ENCODE results near the gene CELA3A. TPM values are rescaled to one million over a fixed set of nuclear protein-coding genes. Genes with fewer than 3 reads are reported as not detected.
"Not testable (repeated sequence)": the region's sequence is repeated elsewhere in the genome, so short reads cannot be mapped to it uniquely, and the experiment has no call there.

Gene CELA3A
- total RNA-seq, 2 donors from 2014 or later = not detected

DNA sequence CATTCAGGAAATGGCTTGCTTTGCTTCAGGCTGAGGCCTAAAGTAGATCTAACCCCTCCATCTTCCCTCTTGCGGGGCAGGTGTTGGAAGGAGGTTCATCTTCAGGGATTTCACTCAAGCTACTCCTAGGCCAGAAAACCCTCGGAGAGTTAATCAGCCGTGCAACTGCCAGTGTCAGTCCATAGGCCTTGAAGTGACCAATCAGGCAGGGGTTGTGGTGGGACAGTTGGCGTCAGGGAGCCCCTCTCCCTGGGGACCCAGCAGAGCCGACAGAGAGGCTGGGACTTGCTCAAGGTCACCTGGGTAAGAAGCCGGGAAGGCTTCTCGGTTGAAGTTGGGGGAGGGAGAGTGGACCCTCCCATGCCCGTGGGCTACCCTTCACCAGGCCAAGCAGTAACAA, 27.5 kb upstream of the CELA3A start:
- ATAC-seq (replicated peaks); H3K9me3 Mint-ChIP-seq; H3K36me3 Mint-ChIP-seq (ENCODE audit: low read depth); H3K27ac Mint-ChIP-seq; H3K4me1 Mint-ChIP-seq; H3K27me3 Mint-ChIP-seq; H3K4me3 Mint-ChIP-seq: not testable (repeated sequence)

DNA sequence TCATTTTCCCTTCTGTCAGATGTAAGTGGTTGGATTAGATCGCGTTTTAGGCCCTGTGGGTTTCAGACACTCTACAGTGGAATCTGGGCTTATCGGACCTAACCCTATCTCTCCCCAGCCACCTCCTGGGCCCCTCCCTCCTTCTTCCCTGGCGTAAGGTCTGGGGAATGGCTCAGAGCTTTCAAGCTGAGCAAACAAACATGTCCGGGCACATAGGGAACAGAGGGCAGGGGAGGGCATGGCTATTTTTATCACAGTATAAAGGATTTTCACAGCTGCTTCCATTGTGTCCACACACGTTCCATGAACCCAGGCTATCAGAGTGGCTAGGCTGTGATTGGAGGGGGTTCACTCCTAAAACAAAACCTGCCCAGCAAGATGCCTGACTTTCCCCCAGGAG, 26.8 kb upstream of the CELA3A start:
- not testable (repeated sequence) for ATAC-seq (replicated peaks); H3K27me3 Mint-ChIP-seq; H3K4me3 Mint-ChIP-seq; H3K36me3 Mint-ChIP-seq (ENCODE audit: low read depth); H3K9me3 Mint-ChIP-seq; H3K4me1 Mint-ChIP-seq; H3K27ac Mint-ChIP-seq

DNA sequence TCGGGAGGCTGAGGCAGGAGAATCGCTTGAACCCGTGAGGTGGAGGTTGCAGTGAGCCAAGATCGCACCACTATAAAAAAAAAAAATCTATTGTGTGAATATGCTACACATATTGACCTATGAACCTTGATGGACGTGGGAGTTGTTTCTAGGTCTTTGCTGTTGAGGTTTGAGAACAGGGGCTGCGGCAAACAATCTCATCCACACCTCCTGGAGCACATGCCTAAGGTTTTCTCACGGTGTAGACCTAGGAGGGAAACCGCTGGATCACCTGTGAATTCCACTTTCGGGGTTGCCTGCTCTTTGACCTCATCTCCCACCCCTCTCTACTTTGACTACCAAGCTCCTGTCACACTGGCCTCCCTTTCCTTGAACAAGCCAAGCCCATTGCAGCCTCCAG, 26.2 kb upstream of the CELA3A start:
- not testable (repeated sequence) for H3K36me3 Mint-ChIP-seq (ENCODE audit: low read depth); H3K27ac Mint-ChIP-seq; H3K9me3 Mint-ChIP-seq; H3K4me3 Mint-ChIP-seq; H3K4me1 Mint-ChIP-seq; H3K27me3 Mint-ChIP-seq; ATAC-seq (replicated peaks)

DNA sequence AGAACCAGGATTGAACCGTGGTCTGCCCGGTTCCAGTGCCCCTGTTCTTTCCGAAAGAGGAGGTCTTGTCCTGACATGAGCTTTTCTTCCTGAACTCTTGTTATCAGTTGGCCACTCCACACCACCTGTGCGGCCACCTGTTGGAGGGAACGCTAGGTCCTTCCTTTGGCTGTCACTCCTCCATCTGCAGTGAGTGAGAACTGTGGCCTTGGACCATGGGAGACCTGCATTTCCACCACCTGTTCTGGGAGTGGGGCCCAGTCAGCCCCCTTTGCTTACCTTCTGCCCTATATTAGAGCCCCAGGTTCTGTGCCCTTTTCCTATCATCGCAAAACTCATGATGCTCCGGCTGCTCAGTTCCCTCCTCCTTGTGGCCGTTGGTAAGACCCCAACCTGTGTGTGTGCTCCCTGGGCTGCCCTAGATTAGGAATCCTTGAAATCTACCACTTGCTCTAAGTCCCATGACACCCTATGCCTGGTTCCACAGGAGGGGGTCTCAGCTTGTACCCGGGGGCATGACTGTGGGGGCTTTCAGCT, 24.7 kb upstream of the CELA3A start, which contains the start of gene CELA3B:
TSS of gene CELA3B (plus strand) at position 320 of the 537 bp plus-strand sequence. CDS start at position 338, 18 bp downstream.
- not testable (repeated sequence) for H3K27ac Mint-ChIP-seq; H3K36me3 Mint-ChIP-seq (ENCODE audit: low read depth); H3K27me3 Mint-ChIP-seq; H3K9me3 Mint-ChIP-seq; H3K4me1 Mint-ChIP-seq; ATAC-seq (replicated peaks); H3K4me3 Mint-ChIP-seq

DNA sequence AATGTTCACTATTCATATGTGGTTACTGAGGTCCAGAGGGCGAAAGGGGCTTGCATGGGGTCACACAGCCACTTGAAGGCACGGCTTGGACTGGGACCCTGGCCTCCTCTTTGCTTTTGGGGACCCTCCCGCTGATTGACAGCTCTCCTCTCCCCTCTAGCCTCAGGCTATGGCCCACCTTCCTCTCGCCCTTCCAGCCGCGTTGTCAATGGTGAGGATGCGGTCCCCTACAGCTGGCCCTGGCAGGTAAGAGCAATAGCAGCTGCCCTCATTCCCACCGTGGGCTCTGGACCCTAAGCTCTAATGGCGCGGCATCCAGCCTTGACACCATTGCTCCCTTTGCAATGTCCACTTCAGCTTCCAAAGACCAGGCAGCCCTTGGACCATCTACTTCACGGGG, 23.2 kb upstream of the CELA3A start:
- H3K27ac Mint-ChIP-seq; H3K4me1 Mint-ChIP-seq; ATAC-seq (replicated peaks); H3K36me3 Mint-ChIP-seq (ENCODE audit: low read depth); H3K27me3 Mint-ChIP-seq; H3K4me3 Mint-ChIP-seq; H3K9me3 Mint-ChIP-seq: not testable (repeated sequence)

DNA sequence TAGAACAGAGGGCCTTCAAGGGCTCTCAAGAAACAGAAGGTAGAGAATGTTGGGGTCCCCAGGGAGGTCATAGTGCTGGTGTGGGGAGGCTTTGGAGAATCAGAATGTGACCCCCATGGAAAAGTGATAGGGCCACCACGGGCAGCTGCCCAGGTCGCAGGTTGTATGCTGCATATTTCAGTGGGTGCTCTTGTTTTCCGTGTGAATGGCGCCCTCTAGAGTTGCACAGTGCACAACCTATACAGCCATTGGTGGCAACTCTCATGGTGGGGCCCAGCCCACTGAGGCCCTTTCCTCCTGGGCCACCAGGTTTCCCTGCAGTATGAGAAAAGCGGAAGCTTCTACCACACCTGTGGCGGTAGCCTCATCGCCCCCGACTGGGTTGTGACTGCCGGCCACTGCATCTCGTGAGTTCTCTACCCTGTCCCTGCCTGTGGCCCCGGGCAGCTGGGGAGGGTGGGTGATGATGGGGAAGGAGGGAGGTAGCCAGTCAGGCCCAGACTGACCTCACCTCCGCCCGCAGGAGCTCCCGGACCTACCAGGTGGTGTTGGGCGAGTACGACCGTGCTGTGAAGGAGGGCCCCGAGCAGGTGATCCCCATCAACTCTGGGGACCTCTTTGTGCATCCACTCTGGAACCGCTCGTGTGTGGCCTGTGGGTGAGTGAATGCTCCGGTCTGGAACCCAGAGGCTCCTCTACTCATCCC, 20.8 kb upstream of the CELA3A start:
- H3K27ac Mint-ChIP-seq, H3K27me3 Mint-ChIP-seq: not testable (repeated sequence)
- ATAC-seq (replicated peaks) = peak; percentile 76

DNA sequence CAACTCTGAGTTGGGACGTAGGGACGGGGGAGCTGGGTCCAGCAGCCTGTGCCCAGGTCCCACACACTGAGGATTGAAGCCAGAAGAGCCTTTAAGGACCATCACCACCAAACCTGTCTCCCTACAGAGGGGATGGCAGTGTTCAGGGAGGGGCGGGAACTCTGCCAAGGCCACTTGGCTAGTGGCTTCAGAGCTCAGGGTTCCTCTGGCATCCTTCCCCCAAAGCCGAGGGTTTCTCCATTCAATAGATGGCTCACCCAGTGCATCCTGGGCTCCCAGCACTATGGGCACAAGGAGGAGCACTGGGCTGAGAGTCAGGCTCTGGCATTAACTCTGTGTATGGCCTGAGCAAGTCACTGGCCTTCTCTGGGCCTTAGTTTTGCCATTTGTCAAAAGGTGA, 20.2 kb upstream of the CELA3A start:
- not testable (repeated sequence) for H3K27ac Mint-ChIP-seq; H3K4me1 Mint-ChIP-seq; H3K4me3 Mint-ChIP-seq; ATAC-seq (replicated peaks); H3K9me3 Mint-ChIP-seq; H3K36me3 Mint-ChIP-seq (ENCODE audit: low read depth); H3K27me3 Mint-ChIP-seq

More for the DNA sequence above, 20.8 kb upstream of the CELA3A start:
- H3K36me3 Mint-ChIP-seq (ENCODE audit: low read depth); H3K4me1 Mint-ChIP-seq; H3K4me3 Mint-ChIP-seq; H3K9me3 Mint-ChIP-seq: not testable (repeated sequence)

DNA sequence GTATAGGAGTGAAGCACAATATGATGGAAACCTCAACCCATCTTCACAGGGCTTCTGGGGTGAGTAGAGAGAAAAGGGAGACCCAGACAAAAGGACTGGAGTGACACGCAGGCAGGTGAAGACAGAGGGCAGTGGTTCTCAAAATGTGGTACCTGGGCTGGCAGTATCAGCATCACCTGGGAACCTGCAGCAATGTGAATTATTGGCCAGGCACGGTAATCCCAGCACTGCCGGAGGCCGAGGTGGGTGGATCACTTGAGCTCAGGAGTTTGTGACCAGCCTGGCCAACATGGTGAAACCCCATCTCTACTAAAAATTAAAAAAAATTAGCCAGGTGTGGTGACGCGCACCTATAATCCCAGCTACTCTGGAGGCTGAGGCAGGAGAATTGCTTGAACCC, 19.3 kb upstream of the CELA3A start:
- H3K4me1 Mint-ChIP-seq; H3K27ac Mint-ChIP-seq; H3K4me3 Mint-ChIP-seq; H3K27me3 Mint-ChIP-seq; H3K36me3 Mint-ChIP-seq (ENCODE audit: low read depth); H3K9me3 Mint-ChIP-seq; ATAC-seq (replicated peaks): not testable (repeated sequence)

DNA sequence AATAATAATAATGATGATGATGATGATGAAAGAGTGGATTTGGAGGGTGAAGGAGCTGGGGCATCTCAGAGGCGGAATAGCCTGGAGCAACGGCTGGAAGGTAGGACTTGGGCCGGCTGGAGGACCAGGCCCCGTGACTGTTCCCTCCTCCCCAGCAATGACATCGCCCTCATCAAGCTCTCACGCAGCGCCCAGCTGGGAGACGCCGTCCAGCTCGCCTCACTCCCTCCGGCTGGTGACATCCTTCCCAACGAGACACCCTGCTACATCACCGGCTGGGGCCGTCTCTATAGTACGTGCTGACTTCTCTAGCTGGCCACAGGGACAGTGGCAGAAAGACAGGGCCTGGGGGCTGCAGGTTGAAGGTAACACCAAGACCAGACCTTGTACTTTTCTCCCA, 17.9 kb upstream of the CELA3A start:
- H3K27ac Mint-ChIP-seq; H3K36me3 Mint-ChIP-seq (ENCODE audit: low read depth); H3K4me1 Mint-ChIP-seq: not testable (repeated sequence)

DNA sequence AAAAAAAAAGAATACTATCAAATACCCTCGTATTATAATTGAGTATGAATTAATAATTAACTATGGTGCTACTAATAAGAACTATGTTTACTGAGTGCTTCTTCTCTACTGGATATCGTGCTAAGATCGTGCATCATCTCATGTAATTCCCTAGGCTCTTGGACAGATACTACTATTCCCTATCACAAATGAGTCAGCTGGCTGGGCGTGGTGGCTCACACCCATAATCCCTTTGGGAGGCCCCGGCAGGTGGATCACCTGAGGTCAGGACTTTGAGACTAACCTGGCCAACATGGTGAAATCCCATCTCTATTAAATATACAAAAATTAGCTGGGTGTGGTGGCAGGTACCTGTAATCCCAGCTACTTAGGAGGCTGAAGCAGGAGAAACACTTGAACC, 15.6 kb upstream of the CELA3A start:
- H3K4me3 Mint-ChIP-seq; H3K36me3 Mint-ChIP-seq (ENCODE audit: low read depth); H3K27ac Mint-ChIP-seq; H3K9me3 Mint-ChIP-seq; H3K4me1 Mint-ChIP-seq; H3K27me3 Mint-ChIP-seq; ATAC-seq (replicated peaks): not testable (repeated sequence)

More for the DNA sequence above, 17.9 kb upstream of the CELA3A start:
- H3K9me3 Mint-ChIP-seq; H3K4me3 Mint-ChIP-seq; H3K27me3 Mint-ChIP-seq; ATAC-seq (replicated peaks): not testable (repeated sequence)

DNA sequence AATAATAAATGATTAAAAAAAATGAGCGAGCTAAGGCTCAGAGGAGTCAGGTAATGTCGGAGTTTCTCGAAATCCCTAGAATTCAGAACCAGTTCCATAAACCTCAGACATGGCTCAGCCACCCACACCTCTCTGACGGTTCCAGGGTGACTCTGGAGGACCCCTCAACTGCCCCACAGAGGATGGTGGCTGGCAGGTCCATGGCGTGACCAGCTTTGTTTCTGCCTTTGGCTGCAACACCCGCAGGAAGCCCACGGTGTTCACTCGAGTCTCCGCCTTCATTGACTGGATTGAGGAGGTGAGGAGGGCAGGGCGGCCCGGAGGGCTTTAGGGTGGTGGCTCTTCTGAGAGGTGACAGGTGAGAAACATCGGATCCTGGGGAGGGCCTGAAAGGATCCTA, 15.1 kb upstream of the CELA3A start:
- not testable (repeated sequence) for H3K27me3 Mint-ChIP-seq; H3K36me3 Mint-ChIP-seq (ENCODE audit: low read depth); H3K4me3 Mint-ChIP-seq; H3K27ac Mint-ChIP-seq; H3K4me1 Mint-ChIP-seq; H3K9me3 Mint-ChIP-seq; ATAC-seq (replicated peaks)

DNA sequence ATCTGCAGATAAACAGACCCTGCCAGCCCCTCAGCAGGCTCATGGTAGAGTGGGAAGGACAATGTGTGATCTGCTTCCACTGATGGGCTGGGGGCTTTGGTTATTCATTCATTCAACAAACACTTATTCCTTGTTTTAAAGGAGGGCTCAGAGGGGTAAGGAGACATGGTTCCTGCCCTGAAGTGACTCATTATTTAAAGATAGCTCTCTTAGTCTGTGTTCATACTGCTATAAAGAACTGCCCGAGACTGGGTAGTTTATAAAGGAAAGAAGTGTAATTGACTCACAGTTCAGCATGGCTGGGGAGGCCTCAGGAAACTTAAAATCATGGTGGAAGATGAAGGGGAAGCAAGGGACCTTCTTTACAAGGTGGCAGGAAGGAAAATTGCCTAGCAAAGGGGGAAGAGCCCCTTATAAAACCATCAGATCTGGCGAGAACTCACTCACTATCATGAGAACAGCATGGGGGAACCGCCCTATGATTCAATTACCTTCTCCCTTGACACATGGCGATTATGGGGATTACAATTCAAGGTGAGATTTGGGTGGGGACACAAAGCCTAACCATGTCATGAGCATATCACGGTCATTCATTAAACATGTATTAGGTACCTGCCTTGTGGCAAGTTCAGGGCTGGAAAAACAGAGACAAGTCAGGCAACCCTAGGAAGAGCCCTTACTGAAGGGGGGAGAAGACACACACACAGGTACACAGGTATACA, 11.6 kb upstream of the CELA3A start:
- not testable (repeated sequence) for H3K27me3 Mint-ChIP-seq; ATAC-seq (replicated peaks); H3K9me3 Mint-ChIP-seq; H3K4me1 Mint-ChIP-seq; H3K36me3 Mint-ChIP-seq (ENCODE audit: low read depth); H3K4me3 Mint-ChIP-seq; H3K27ac Mint-ChIP-seq

DNA sequence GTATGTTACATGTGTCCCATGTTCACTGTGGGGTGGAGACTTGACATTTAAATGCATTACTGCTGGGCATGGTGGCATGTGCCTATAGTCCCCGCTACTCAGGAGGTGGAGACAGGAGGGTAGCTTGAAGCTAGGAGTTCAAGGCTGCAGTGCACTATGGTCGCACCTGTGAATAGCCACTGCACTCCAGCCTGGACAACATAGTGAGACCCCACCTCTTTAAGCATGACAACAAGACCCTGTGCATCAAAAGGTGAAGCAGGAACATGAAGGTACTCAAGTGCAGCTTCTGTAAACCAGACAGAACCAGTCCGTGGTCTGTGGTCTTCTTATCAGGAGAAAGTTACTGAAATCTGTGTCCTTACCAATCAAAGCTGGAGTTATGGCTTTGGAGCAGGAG, 9.3 kb upstream of the CELA3A start:
- H3K4me3 Mint-ChIP-seq; ATAC-seq (replicated peaks); H3K27me3 Mint-ChIP-seq: not testable (repeated sequence)

DNA sequence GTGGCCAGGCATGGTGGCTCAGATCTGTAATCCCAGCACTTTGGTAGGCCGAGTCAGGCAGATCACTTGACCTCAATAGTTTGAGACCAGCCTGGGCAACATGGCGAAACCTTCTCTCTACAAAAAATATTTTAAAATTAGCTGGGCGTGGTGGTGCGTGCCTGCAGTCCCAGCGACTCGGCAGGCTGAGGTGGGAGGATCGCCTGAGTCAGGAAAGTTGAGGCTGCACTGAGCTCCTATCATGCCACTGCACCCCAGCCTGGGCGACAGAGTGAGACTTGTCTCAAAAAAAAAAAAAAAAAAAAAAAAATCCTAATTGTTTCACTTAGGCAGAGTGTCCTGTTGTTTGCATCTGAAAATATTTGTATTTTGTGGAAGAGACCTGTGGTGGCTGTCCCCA, 6.7 kb upstream of the CELA3A start:
- not testable (repeated sequence) for H3K4me1 Mint-ChIP-seq; ATAC-seq (replicated peaks); H3K36me3 Mint-ChIP-seq (ENCODE audit: low read depth); H3K27ac Mint-ChIP-seq; H3K27me3 Mint-ChIP-seq; H3K4me3 Mint-ChIP-seq; H3K9me3 Mint-ChIP-seq

More for the DNA sequence above, 9.3 kb upstream of the CELA3A start:
- H3K4me1 Mint-ChIP-seq; H3K27ac Mint-ChIP-seq; H3K36me3 Mint-ChIP-seq (ENCODE audit: low read depth); H3K9me3 Mint-ChIP-seq: not testable (repeated sequence)

DNA sequence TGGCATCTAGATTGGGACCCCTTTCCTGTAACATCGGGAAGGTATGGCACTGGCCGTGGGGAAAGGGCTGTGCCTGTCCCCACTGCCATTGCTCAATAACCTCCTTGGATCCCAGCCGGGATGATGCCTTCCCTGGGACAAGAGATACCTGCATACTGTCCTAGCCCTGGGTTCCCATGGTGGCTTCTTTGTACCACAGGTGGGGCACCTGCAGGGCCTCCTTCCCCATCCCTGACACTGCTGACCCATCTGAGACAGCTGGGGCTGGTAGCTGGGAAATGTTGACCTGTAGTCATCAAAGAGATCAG, 4.8 kb upstream of the CELA3A start:
- ATAC-seq (replicated peaks); H3K27me3 Mint-ChIP-seq; H3K4me3 Mint-ChIP-seq; H3K27ac Mint-ChIP-seq; H3K9me3 Mint-ChIP-seq; H3K4me1 Mint-ChIP-seq; H3K36me3 Mint-ChIP-seq (ENCODE audit: low read depth): not testable (repeated sequence)

All from activated T-helper 17 cell treated with anti-CD3 and anti-CD28 coated beads, Interleukin-2, amount 50 U/mL, for 72 hours (primary cell).